Mammary epithelial cell (primary cell): ENCODE measurements around the gene SLC22A7.

ENCODE experiments used
- CTCF ChIP-seq, 2 donors: IDR thresholded peaks in 1 of 2; conservative IDR thresholded peaks in 1 of 2; 2 replicates each; pipeline ENCODE4 v1.5.1; 2011 to 2012; ENCODE audit warnings: inconsistent platforms in 2 of 2, low read length in 2 of 2, mild to moderate bottlenecking in 2 of 2, control low read depth in 1 of 2, low read depth in 1 of 2; ENCODE audit not compliant: insufficient read depth in 1 of 2; ENCODE audit errors: extremely low read depth in 1 of 2
- EZH2 ChIP-seq: IDR thresholded peaks from 2 replicates; pipeline ENCODE4 v1.6.1; 2012; ENCODE audit warnings: low read length, inconsistent platforms, borderline replicate concordance

- no peak for TF ChIP-seq CTCF (conservative IDR thresholded peaks at IDR 0.05 in 1 of 2, IDR thresholded peaks at IDR 0.05 in 1 of 2; ENCODE audit: extremely low read depth in 1 of 2, insufficient read depth in 1 of 2, low read depth in 1 of 2, low read length in 2 of 2)
- no peak for TF ChIP-seq EZH2
These were observed 20.0 kb downstream of the SLC22A7 start for GRCh38 chr6:43318011-43318410.
